GM15510 (cell line): ENCODE data around the gene ZNF428.

Experiments used
- POLR2A ChIP-seq: IDR thresholded peaks from 3 replicates; pipeline ENCODE4 v1.6.1; 2011; ENCODE audit warnings: borderline replicate concordance; ENCODE audit not compliant: insufficient read length; ENCODE audit errors: extremely low read depth

ZNF428 gene

GRCh38 chr19:43594081-43594697 is 25.2 kb downstream of the ZNF428 start:
- no peak for TF ChIP-seq POLR2A

DNA sequence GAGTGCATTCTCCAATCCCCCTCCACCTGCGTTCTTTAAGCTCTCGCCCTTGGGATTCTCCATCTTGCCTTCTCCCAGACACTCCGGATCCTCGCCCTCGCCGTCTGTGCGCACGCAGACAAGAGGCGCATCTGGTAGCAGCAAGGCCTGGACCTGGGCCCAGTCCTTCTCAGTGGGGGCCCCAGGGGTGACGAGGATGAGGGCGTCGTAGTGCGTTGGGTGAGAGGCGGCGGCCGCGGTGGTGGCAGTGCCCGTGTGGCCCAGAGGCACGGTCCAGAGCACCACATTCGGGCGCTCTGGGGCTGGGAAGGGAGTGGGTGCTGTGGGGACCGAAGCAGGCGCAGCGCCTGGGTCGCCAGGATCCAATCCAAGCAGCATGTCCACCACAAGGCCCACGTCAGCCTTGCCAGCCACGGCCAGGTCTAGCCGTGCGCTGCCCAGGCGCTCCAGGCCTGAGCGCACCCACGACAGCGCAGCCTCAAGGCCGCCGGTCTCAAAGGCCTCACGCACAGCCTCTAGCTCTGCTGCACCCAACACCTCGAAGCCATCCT is 26.6 kb downstream of the ZNF428 start:
- TF ChIP-seq POLR2A: no peak

- TF ChIP-seq POLR2A: no peak
Measured at GRCh38 chr19:43591904-43592772, 27.3 kb downstream of the ZNF428 start.

DNA sequence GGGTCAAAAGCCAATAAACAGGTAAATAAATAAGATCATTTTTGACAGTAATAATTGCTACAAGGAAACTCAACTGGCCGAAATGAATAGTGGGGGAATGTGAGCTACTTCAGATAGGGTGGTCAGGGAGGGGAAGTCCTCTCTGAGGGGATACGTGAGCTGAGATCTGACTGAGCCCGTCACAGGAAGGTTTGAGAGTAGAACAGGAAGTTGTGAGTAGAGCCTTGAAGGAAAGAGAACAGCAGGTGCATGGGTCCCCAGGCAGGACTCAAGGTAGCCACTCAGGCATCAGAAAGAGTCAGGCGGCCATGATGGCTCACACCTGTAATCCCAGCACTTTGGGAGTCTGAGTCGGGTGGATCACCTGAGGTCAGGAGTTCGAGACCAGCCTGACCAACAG is 29.8 kb downstream of the ZNF428 start:
- no peak for TF ChIP-seq POLR2A

DNA sequence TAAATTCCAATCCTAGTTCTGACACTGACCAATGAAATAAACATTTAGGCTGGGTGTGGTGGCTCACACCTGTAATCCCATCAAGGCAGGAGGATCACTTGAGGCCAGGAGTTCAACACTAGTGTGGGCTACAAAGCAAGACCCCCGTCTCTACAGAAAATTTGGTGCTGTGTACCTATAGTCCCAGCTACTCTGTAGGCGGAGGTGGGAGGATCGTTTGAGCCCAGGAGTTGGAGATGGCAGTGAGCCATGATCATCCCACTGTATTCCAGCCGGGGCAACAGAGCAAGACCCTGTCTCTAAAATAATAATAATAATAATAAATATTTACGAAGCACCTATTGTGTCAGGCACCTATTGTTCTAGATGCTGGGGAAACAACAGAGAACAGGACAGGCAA is 30.2 kb downstream of the ZNF428 start:
- no peak for TF ChIP-seq POLR2A

- no peak for TF ChIP-seq POLR2A
Measured at GRCh38 chr19:43586346-43586745, 33.1 kb downstream of the ZNF428 start.

- no peak for TF ChIP-seq POLR2A
Measured at GRCh38 chr19:43584484-43584883, 34.9 kb downstream of the ZNF428 start.

DNA sequence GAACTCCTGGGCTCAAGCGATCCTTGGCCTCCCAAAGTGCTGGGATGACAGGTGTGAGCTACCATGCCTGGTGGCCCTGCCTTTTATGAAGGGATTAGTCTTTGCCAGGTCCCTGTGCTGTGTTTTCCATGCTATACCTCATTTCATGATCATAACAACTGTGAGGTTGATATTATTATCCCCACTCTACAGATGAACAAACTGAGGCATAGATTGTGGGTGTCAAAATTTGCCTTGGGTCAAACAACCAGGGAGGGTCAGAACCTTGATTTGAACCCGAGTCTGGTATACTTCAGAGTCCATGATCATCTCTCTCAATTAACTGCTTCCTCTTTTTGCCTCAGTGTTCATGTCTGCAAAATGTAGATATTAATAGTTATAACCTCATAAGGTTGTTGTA is 36.9 kb downstream of the ZNF428 start:
- no peak for TF ChIP-seq POLR2A

- no peak for TF ChIP-seq POLR2A
Measured at GRCh38 chr19:43581467-43581866, 38.0 kb downstream of the ZNF428 start.

- no peak for TF ChIP-seq POLR2A
Measured at GRCh38 chr19:43578787-43579186, 40.6 kb downstream of the ZNF428 start.

DNA sequence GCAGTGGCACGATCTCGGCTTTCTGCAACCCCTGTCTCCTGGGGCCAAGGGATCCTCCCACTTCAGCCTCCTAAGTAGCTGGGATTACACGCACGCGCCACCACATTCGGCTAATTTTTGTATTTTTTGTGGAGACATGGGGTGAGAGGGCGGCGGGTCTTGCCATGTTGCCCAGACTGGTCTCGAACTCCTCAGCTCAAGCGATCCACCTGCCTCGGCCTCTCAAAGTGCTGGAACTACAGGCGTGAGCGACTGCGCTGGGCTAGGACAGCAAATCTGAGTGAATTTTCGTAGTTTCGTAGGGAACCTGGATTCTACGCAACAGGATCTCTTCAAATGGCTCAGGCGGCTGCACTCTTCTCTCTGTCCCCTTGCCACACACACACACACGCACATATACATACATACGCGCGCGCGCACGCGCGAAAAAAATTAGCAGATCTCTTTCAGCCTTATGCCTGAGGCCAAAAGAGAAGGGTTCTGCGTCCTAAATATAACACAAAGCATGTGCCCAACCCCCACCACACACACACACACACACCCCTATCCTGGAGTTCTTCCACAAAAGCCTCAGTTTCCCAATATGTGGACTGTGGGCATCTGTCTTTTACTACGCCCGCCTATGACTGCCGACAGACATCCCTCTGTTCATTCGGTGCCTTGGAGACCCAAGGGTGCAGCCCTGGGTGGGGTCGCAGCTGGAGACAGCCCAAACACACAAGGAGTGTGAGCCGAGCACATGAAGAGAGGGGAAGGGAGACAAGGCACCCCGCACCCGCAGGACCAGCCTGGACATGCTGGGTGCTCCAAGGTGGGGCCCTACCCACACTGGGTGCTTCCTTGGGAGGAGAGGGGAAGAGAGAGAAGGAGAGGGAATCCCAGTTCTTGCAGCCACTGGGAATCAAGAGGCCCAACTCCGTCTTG is 43.2 kb downstream of the ZNF428 start:
- TF ChIP-seq POLR2A: no peak

GRCh38 chr19:43575156-43575950 is 44.1 kb downstream of the ZNF428 start, which contains the start of the genes PINLYP and XRCC1:
TSS of gene PINLYP (plus strand) at chr19:43575801. CDS start at chr19:43577192, 1,391 bp downstream.
TSS of gene XRCC1 (minus strand) at chr19:43575527. CDS start at chr19:43575458, 69 bp downstream.
- peak; percentile 49 for TF ChIP-seq POLR2A

- no peak for TF ChIP-seq POLR2A
Measured at GRCh38 chr19:43574424-43575155, 44.8 kb downstream of the ZNF428 start.
